CD14-positive monocyte (primary cell): Measurements from ENCODE around the gene TMEM129. TPM values are rescaled to one million over a fixed set of nuclear protein-coding genes. Genes with fewer than 3 reads are reported as not detected.

Experiments used
- DNase-seq, 3 donors: peaks; one replicate each; pipeline ENCODE4 v3.0.0-alpha.2; 2011 to 2022
- H2AFZ ChIP-seq: 2 replicates; pipeline ENCODE4 v1.6.0; 2012; ENCODE audit warnings: mild to moderate bottlenecking, low read depth, low read length, inconsistent platforms; ENCODE audit not compliant: insufficient read depth, poor library complexity, severe bottlenecking
- H3K27ac ChIP-seq, 2 donors: 1 replicate in 1 of 2; 2 replicates in 1 of 2; pipeline ENCODE4 v1.5.1; 2012 to 2013; ENCODE audit warnings: low read length in 2 of 2, control low read depth in 1 of 2, inconsistent platforms in 1 of 2, low read depth in 1 of 2, mild to moderate bottlenecking in 1 of 2
- H3K27me3 ChIP-seq, 2 donors: one replicate each; pipeline versions ENCODE4 v1.6.0 to v1.6.1; 2011 to 2013; ENCODE audit warnings: low read length in 2 of 2; ENCODE audit not compliant: control insufficient read depth in 2 of 2, insufficient read depth in 2 of 2
- H3K36me3 ChIP-seq, 2 donors: replicated peaks in 1 of 2; 1 replicate in 1 of 2; 2 replicates in 1 of 2; pipeline versions ENCODE4 v1.5.1 to v1.6.1; 2012 to 2013; ENCODE audit warnings: low read length in 2 of 2, control low read depth in 1 of 2, inconsistent platforms in 1 of 2, mild to moderate bottlenecking in 1 of 2; ENCODE audit not compliant: insufficient read depth in 2 of 2, control insufficient read depth in 1 of 2
- H3K4me1 ChIP-seq, 2 donors: 1 replicate in 1 of 2; 2 replicates in 1 of 2; pipeline versions ENCODE4 v1.5.1 to v1.6.1; 2012 to 2013; ENCODE audit warnings: low read length in 2 of 2, control low read depth in 1 of 2, inconsistent platforms in 1 of 2, mild to moderate bottlenecking in 1 of 2, moderate library complexity in 1 of 2; ENCODE audit not compliant: insufficient read depth in 2 of 2, control insufficient read depth in 1 of 2
- H3K4me2 ChIP-seq: replicated peaks from 2 replicates; pipeline ENCODE3; 2012; ENCODE audit warnings: low read length, moderate library complexity, mild to moderate bottlenecking; ENCODE audit not compliant: poor library complexity, severe bottlenecking; ENCODE audit errors: extremely low read depth
- H3K4me3 ChIP-seq, 3 experiments: fragments of 200-600 bp in 1 of 3; sonication (generic) in 1 of 3; replicated peaks in 1 of 3; 1 replicate in 2 of 3; 2 replicates in 1 of 3; pipeline ENCODE4 v1.5.1; 2011 to 2013; ENCODE audit warnings: low read length in 3 of 3, mild to moderate bottlenecking in 3 of 3, control low read depth in 2 of 3, low read depth in 2 of 3, inconsistent platforms in 1 of 3, moderate library complexity in 1 of 3
- H3K79me2 ChIP-seq: 2 replicates; pipeline ENCODE4 v1.6.0; 2012; ENCODE audit warnings: mild to moderate bottlenecking, control low read depth, inconsistent platforms, low read length, moderate library complexity; ENCODE audit not compliant: insufficient read depth
- H3K9ac ChIP-seq: 2 replicates; pipeline ENCODE4 v1.6.0; 2017; ENCODE audit warnings: low read length, mild to moderate bottlenecking; ENCODE audit not compliant: insufficient read depth, poor library complexity, severe bottlenecking
- H3K9me3 ChIP-seq, 2 donors: replicated peaks in 1 of 2; 1 replicate in 1 of 2; 2 replicates in 1 of 2; pipeline versions ENCODE4 v1.5.1 to v1.6.1; 2012 to 2013; ENCODE audit warnings: low read length in 2 of 2, control low read depth in 1 of 2; ENCODE audit not compliant: control insufficient read depth in 1 of 2, insufficient read depth in 1 of 2
- H4K20me1 ChIP-seq: 2 replicates; pipeline ENCODE4 v1.6.0; 2012; ENCODE audit warnings: mild to moderate bottlenecking, low read length, control low read depth, moderate library complexity; ENCODE audit not compliant: insufficient read depth
- H3K27ac Mint-ChIP-seq, 7 donors: one replicate each; pipeline ENCODE4 v1.8.0; 2020; ENCODE audit warnings: mild to moderate bottlenecking in 7 of 7, mixed read lengths in 7 of 7, moderate library complexity in 6 of 7, inconsistent platforms in 2 of 7
- H3K27me3 Mint-ChIP-seq, 3 donors: one replicate each; pipeline ENCODE4 v1.8.0; 2021 to 2022; ENCODE audit warnings: low read depth in 3 of 3, mild to moderate bottlenecking in 3 of 3, mixed read lengths in 3 of 3, moderate library complexity in 3 of 3, inconsistent platforms in 1 of 3
- H3K36me3 Mint-ChIP-seq, 2 donors: one replicate each; pipeline ENCODE4 v1.8.0; 2020; ENCODE audit warnings: mixed read lengths in 2 of 2, inconsistent platforms in 1 of 2, mild to moderate bottlenecking in 1 of 2
- H3K4me1 Mint-ChIP-seq: one replicate; pipeline ENCODE4 v1.8.0; 2020; ENCODE audit warnings: mild to moderate bottlenecking, mixed read lengths
- H3K4me3 Mint-ChIP-seq, 2 donors: one replicate each; pipeline ENCODE4 v1.8.0; 2020; ENCODE audit warnings: mild to moderate bottlenecking in 2 of 2, mixed read lengths in 2 of 2, moderate library complexity in 1 of 2
- H3K9me3 Mint-ChIP-seq, 7 donors: one replicate each; pipeline ENCODE4 v1.8.0; 2020 to 2022; ENCODE audit warnings: mixed read lengths in 7 of 7, mild to moderate bottlenecking in 6 of 7, moderate library complexity in 6 of 7, inconsistent platforms in 2 of 7
- WGBS: methylation state at CpG from one replicate; pipeline ENCODE4 v1.1.5; 2013; ENCODE audit warnings: missing lambda C conversion rate; ENCODE audit not compliant: insufficient coverage; 5-methylcytosine and 5-hydroxymethylcytosine counted together
- intact Hi-C, 2 donors: fragments of 100-400 bp; cut with micrococcal nuclease; formaldehyde crosslinking; loops; one replicate each; pipeline versions ENCODE4 v1.15.0 to v1.15.1; 2023
- polyA plus RNA-seq, 3 donors: library from polyadenylated mRNA; depleted of rRNA in 1 of 3; unstranded in 2 of 3; stranded (reverse) in 1 of 3; fragments of 300-500 nt in 2 of 3; fragments of >200 nt in 1 of 3; fragmentation: Illumina TruSeq in 2 of 3; gene quantifications; 1 replicate in 2 of 3; 2 replicates in 1 of 3; pipeline ENCODE4 v1.2.3, GENCODE V29; 2012 to 2021
- TF ChIP-seq, protein P1 (sequence below): fragments of 200-600 bp; IDR thresholded peaks from one replicate; pipeline ENCODE4 v1.8.0; 2022; ENCODE audit warnings: antibody characterized with exemption, mild to moderate bottlenecking

TMEM129 gene
- polyA plus RNA-seq, 3 donors = 22.4 to 40.2 (median 24.1) TPM

- H3K4me1 Mint-ChIP-seq = peaks cover 5% of the 10 kb centered on the region
- Histone ChIP-seq H3K4me3 (no peak overlapping the region), H3K36me3 (no peaks in the 10 kb centered on the region), H3K27me3 (peaks cover 0 to 8% of the 10 kb centered on the region in 2 donors), H2AFZ (no peak overlapping the region), H3K4me2 (no peak overlapping the region), H4K20me1 (no peaks in the 10 kb centered on the region), H3K4me1 (peaks cover 10 to 11% of the 10 kb centered on the region in 2 donors), H3K9ac (no peak overlapping the region), H3K27ac (no peak overlapping the region), H3K9me3 (no peaks in the 10 kb centered on the region), H3K79me2 (no peaks in the 10 kb centered on the region)
- H3K36me3 Mint-ChIP-seq = no peaks in the 10 kb centered on the region
- H3K27ac Mint-ChIP-seq = no peak overlapping the region
- TF ChIP-seq, protein P1, sequence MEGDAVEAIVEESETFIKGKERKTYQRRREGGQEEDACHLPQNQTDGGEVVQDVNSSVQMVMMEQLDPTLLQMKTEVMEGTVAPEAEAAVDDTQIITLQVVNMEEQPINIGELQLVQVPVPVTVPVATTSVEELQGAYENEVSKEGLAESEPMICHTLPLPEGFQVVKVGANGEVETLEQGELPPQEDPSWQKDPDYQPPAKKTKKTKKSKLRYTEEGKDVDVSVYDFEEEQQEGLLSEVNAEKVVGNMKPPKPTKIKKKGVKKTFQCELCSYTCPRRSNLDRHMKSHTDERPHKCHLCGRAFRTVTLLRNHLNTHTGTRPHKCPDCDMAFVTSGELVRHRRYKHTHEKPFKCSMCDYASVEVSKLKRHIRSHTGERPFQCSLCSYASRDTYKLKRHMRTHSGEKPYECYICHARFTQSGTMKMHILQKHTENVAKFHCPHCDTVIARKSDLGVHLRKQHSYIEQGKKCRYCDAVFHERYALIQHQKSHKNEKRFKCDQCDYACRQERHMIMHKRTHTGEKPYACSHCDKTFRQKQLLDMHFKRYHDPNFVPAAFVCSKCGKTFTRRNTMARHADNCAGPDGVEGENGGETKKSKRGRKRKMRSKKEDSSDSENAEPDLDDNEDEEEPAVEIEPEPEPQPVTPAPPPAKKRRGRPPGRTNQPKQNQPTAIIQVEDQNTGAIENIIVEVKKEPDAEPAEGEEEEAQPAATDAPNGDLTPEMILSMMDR = no peak
- intact Hi-C loops = no loop called here
- H3K4me3 Mint-ChIP-seq = no peak overlapping the region
- 82% methylated on average over 14 of the region's 17 CpGs for WGBS
- H3K27me3 Mint-ChIP-seq = peaks cover 8 to 14% (median 9%) of the 10 kb centered on the region in 3 donors
- DNase-seq = no peak
- H3K9me3 Mint-ChIP-seq = peaks cover 0 to 1% (median 0%) of the 10 kb centered on the region in 7 donors
Observed at GRCh38 chr4:1757836-1758235, 36.7 kb upstream of the TMEM129 start.

DNA sequence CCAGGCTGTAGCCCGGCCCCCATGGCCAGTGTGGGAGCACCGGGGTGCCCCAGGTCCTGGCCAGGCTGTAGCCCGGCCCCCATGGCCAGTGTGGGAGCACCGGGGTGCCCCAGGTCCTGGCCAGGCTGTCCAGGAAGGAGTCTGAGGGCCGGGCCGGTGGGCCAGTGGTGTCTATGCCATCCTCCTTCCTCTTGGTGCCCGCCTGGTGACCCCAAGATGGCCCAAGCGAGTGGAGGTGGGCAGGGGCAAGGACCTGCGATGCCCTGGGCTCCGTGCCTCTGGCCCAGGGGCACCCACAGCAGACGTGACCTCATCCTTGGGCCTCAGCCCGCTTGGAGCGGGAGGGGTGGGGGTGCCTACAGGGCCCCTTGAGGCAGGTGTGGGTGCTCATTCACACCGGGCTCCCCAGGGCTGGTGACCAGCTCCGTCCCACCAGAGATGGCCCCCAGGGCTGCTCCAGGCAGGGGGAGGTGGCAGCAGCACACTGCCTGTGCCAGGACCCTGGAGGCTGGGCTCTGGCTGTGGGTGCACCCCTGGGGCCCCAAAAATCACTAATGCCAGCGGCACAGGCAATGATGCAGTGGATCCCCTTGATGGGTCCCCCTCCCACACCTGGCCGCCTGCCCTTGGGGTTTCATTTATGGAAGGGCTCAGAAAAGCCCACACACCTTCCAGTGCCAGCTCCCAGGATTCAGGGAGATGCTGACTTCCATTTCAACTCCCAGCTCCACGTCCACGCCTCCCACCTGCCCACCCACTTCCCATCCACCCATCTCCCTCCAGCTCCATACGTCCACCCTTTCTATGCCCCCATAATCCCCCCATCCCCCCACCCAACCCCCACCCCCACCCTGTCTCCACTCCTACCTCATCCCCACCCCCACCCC, 36.0 kb upstream of the TMEM129 start:
- no peak overlapping the region for H3K9ac ChIP-seq
- H3K4me2 ChIP-seq = no peak overlapping the region
- intact Hi-C loops = no loop called here
- 93% methylated on average over 16 of the region's 20 CpGs for WGBS
- peaks cover 0 to 1% (median 0%) of the 10 kb centered on the region in 7 donors for H3K9me3 Mint-ChIP-seq
- H3K4me1 Mint-ChIP-seq = peaks cover 9% of the 10 kb centered on the region
- no peak overlapping the region for H3K27ac ChIP-seq
- DNase-seq = no peak
- H2AFZ ChIP-seq = no peak overlapping the region
- H3K9me3 ChIP-seq = no peaks in the 10 kb centered on the region
- no peaks in the 10 kb centered on the region for H3K36me3 ChIP-seq
- TF ChIP-seq, protein P1 = no peak
- H3K4me3 ChIP-seq = no peak overlapping the region
- peaks cover 0 to 1% of the 10 kb centered on the region in 2 donors for H3K27me3 ChIP-seq
- H4K20me1 ChIP-seq = no peaks in the 10 kb centered on the region
- peaks cover 2 to 7% (median 2%) of the 10 kb centered on the region in 3 donors for H3K27me3 Mint-ChIP-seq
- no peaks in the 10 kb centered on the region for H3K79me2 ChIP-seq
- H3K36me3 Mint-ChIP-seq = no peaks in the 10 kb centered on the region
- peaks cover 17 to 18% of the 10 kb centered on the region in 2 donors for H3K4me1 ChIP-seq
- no peak overlapping the region for H3K4me3 Mint-ChIP-seq
- H3K27ac Mint-ChIP-seq = no peak overlapping the region
